GM21619 (cell line): ENCODE results near the gene WDR64.
A peak's percentile ranks its signal among the peaks of the same experiment; 100 is the strongest.
"Not testable (repeated sequence)": the region's sequence is repeated elsewhere in the genome, so short reads cannot be mapped to it uniquely, and the experiment has no call there.

Experiments
- ATAC-seq: cut with Tn5 transposase; IDR thresholded peaks from one replicate; pipeline ENCODE4 v1.9.1; 2021; ENCODE audit not compliant: unreplicated experiment

WDR64 gene

DNA sequence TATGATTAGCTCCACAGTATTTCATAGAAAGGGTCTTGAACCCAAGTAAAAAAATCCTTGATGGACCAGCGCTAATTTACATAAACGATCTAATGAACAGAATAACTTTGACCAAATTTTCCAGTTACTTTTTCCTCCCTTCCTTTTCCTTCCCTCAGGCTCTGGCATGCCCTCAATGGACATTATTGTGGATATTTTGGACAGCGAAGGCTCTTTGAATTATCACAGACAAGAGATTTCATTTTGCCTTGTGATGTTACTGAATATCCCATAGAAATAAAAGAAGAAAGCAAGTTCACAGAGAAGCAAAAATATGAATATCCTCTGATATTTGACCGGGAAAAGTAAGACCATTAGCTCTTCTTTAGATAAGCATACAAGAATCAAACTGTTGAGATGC, 135.6 kb downstream of the WDR64 start:
- no peak for ATAC-seq

GRCh38 chr1:241789061-241789460, 137.0 kb downstream of the WDR64 start:
- ATAC-seq: no peak

DNA sequence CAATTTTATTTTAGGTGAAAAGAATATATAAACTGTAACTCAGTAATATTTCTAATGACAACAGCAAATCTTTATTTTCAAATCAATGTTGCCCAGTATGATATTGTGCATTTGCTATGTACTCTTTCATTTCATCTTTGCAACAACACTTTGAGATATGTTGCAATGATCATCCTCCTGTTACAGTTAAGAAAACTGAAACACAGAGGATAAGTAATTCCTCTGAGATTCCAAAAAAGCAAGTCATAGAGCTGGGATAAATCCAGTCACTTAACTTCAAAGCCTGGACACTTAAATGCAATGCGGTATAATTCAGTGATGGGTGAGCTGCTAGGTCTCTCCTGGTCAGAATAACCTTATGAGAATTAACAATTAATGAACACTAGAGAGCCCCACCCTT, 147.3 kb downstream of the WDR64 start:
- ATAC-seq: no peak

GRCh38 chr1:241800640-241801039, 148.6 kb downstream of the WDR64 start:
- ATAC-seq: no peak

DNA sequence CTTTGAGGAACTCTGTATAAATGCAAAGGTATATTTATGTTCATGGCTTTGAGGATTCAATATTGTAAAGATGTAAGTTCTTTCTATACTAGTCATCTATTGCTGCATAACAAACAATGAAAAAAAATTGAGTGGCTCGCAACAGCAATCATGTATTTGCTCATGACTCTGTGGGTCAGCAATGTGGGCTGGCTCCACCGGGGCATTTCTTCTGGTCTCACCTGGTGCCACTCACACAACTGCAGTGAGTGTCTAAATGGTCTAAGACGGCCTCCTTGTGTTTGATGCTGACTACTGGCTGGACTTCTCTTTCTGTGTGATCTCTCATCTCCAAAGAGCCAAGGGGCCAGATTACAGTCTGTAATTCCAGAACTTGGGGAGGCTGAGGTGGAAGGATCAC, 150.8 kb downstream of the WDR64 start:
- no peak for ATAC-seq

DNA sequence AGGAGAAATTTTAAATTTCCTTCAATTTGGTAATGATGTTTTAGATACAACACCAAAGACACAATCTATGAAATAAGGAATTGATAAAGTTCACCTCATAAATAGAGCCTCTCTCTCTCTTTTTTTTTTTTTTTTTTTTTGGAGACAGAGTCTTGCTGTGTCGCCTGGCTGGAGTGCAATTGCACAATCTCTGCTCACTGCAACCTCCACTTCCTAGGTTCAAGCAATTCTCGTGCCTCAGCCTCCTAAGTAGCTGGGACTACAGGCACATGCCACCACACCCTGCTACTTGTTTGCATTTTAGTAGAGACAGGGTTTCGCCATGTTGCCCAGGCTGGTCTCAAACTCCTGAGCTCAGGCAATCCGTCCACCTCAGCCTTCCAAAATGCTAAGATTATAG, 152.6 kb downstream of the WDR64 start:
- not testable (repeated sequence) for ATAC-seq

- no peak for ATAC-seq
Observed at GRCh38 chr1:241808265-241808664, 156.2 kb downstream of the WDR64 start.

DNA sequence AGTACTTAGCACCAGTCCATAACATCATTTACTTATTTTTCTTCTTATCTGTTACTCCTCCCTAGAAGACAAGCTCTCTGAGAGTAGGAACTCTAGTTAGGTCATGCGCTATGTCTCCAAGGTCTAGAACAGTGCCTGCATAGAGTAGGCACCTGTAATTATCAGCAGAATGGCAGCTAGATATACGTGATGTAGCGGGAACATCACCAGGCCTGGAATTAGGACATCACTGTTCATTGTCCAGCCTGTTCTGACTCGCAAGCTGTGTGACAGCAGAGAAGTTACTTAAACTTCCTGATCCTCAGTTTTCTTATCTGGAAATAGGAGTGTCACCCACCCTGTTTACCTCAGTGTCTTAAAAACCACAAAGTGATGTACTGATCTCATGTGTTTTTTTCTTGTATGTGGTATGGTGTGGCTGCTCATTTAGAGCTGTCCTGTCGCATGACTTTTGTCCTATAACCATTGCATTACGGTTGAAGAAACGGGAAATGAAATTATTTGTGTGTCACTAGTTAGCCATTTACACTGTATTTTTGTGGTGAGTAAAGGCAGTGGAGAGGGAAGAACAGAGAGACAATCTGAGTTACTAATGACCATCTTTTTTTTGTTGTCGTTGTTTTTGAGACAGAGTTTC, 158.8 kb downstream of the WDR64 start:
- peak; percentile 74 for ATAC-seq

- ATAC-seq: no peak
Observed at GRCh38 chr1:241813768-241814320, 161.8 kb downstream of the WDR64 start.

- no peak for ATAC-seq
Observed at GRCh38 chr1:241816008-241816407, 163.9 kb downstream of the WDR64 start.

DNA sequence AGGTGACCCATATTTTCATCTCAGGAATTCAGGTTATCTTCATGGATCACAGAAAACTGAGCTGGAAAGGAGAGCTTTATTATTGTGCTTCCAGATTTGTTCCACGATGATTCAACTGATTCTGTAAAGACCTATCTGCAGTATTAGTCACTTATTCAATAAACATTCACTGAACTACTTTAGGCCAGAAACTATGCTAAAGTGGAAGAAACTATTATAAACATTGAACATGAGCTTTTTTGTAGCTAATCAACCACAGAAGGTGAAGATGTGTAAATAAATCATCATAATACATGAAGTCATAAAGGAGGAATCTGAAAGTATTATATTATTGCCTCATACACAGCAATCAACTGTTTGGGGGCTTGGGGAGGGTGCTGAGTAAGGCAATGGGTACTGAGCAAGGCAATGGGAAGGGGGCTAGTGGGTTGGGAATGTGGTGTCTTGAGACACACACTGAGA, 165.3 kb downstream of the WDR64 start:
- no peak for ATAC-seq

- ATAC-seq: no peak
Observed at GRCh38 chr1:241817956-241818612, 166.0 kb downstream of the WDR64 start.

DNA sequence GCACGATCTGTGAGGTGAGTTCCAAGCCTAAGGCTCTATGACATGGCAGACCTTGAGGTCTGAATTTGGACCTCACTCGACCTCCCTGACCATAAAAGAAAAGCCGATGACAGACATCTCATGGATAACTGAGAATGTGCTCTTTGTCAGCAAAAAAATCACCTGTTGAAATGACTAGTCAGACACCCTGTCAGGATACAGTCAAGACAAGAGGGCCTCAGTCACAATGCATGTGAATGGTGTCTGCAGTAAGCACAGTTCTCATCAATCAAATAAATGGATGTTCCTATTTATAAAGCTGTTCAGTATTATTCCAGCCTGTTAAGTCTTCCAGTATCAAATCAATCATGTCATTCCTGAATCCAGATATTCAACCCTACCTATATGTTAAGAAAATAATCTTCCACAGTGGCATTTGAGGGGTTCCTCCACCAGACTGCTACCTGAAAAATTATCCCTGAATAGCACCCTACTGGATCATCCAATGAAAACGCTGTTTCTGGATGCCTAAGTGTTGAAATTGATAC, 167.3 kb downstream of the WDR64 start:
- ATAC-seq: no peak

DNA sequence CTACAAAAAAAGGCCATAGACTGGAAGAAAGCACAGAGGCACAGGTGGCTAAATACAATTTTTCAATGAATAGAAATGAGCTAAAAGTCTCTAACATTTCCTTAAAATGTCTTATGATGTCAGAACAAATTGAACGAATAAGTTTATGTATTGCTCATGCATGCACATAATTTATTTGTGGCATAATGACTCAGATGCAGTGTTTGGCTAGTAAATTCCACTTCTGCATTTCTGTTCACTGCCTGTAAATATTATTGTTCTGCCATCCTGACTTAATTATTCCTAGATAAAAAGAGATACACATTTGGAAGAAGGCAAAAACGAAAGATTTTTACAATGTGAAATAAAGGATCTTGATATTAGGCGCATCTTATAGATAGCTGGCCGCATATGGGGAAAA, 169.3 kb downstream of the WDR64 start:
- ATAC-seq: no peak

DNA sequence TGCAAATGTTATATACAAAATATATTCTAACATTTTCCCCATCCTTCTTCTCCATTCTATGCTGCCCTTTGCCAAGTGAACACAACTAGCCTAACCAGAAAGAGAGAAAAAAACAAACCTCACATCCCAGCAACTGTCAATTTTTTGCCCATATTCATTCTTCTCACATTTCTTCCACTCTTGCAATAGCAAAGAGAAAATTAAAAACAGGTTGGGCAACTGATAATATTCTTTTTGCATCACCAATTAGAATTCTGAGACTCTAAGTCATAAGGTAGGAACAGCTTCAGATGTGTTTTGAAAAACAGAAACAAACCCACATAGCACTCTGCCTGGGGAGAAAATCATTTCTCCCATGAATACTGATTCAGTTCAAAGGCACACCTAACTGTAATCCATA, 170.8 kb downstream of the WDR64 start:
- no peak for ATAC-seq

DNA sequence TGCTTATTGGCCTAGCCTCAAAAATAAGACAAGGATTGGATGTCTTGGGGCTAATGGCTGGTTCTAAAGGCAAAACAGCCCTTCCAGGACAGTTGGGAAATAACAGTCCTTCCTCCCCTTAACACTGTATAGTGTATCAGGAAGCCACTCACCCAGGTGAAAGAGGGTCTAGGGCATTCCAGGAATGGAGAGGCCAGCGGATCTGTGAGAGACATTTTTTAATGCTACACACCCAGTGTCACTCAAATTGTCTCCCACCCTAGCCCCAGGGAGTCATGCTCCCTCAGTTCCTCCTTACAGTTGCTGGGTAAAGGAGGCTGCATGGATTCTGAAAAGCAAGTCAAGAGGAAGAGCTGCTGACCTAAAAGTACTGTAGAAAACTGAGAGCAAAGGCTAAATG, 171.8 kb downstream of the WDR64 start:
- ATAC-seq: no peak

DNA sequence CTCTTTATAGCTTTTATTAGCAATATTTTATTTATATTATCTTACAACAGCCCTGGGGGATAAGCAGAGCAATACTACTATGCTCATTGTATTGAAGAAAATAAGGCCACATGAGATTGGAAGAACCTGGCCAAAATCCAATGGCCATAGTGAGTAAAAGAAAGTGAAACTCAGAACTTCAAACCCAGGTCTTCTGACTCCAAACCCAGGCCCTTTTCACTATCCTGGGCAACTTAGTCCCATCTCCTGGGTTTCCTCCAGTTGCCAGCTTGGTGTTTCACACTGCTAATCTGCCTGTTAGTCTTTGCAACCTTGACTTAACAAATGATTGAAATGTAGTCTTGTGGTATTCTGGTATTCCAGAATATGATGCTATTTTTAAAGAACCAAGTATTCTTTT, 173.5 kb downstream of the WDR64 start:
- ATAC-seq: no peak

DNA sequence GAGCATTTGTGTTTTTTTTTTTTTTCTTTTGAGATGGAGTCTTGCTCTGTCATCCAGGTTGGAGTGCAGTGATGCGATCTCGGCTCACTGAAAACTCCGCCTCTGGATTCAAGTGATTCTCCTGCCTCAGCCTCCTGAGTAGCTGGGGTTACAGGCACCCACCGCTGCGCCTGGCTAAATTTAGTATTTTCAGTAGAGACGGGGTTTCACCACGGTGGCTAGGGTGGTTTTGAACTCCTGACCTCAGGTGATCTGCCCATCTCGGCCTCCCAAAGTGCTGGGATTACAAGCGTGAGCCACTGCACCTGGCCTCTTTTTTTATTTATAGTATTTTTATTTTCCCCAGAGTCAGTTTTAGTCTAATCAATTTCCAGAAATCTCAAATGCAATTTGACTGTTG, 174.5 kb downstream of the WDR64 start:
- not testable (repeated sequence) for ATAC-seq

DNA sequence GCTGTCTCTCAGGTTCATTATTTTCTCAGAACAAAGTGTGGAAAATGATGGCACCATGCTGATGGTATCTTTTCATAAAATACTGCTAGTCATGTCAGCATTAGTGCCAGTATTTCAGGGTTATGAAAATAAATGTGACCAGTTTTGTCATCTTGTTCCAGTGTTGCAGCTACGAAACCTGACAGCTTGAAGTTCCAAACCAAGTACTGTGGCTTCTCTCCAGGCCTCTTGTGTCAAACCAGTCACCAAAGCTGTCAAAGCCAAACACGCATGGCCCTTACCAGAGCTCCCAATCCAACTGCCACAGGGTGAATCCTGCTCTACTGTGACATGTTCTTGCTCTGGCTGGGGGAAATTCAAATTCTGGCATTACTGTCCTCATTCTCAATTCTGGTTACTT, 175.2 kb downstream of the WDR64 start:
- no peak for ATAC-seq

GRCh38 chr1:241828463-241829021, 176.5 kb downstream of the WDR64 start:
- ATAC-seq: no peak

DNA sequence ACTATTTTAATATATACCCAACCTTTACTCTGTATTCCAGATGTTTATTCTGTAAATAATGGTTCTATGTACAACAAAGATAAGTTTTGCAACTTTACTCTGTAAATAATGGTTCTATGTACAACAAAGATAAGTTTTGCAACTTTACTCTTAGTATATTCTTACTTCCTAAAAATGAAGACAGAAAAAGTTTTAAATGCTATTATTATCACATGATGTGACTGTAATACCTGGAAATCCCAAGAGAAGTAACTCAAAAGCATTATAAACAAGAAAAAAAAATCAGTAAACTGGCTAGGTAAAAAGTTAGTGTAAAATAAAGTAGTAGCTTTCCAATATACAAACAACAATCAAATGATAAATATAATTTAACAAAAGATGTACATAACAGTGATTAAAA, 177.4 kb downstream of the WDR64 start:
- ATAC-seq: no peak
